GM19043 (cell line): ENCODE results near the gene DGKD.

ENCODE experiments used
- ATAC-seq: cut with Tn5 transposase; IDR thresholded peaks from one replicate; pipeline ENCODE4 v1.9.1; 2021; ENCODE audit warnings: low read depth; ENCODE audit not compliant: unreplicated experiment

Gene DGKD

GRCh38 chr2:233470839-233471238 is 116.5 kb downstream of the DGKD start:
- ATAC-seq: no peak

GRCh38 chr2:233471291-233472035 is 117.2 kb downstream of the DGKD start:
- ATAC-seq: no peak

- no peak for ATAC-seq
These were observed 119.1 kb downstream of the DGKD start for GRCh38 chr2:233473386-233473791.

- ATAC-seq: no peak
These were observed 119.6 kb downstream of the DGKD start for GRCh38 chr2:233473878-233474277.

GRCh38 chr2:233474308-233475160 is 120.2 kb downstream of the DGKD start:
- no peak for ATAC-seq

GRCh38 chr2:233476063-233476410 is 121.7 kb downstream of the DGKD start:
- no peak for ATAC-seq

GRCh38 chr2:233476651-233477547 is 122.6 kb downstream of the DGKD start:
- ATAC-seq: no peak

GRCh38 chr2:233477548-233478433 is 123.5 kb downstream of the DGKD start:
- no peak for ATAC-seq

GRCh38 chr2:233479616-233480489 is 125.6 kb downstream of the DGKD start:
- ATAC-seq: no peak

- ATAC-seq: no peak
These were observed 126.4 kb downstream of the DGKD start for GRCh38 chr2:233480490-233481202.

GRCh38 chr2:233481368-233482142 is 127.3 kb downstream of the DGKD start:
- no peak for ATAC-seq

- no peak for ATAC-seq
These were observed 128.3 kb downstream of the DGKD start for GRCh38 chr2:233482616-233483015.

- ATAC-seq: no peak
These were observed 131.4 kb downstream of the DGKD start for GRCh38 chr2:233485726-233486125.

GRCh38 chr2:233486357-233486756 is 132.1 kb downstream of the DGKD start:
- no peak for ATAC-seq

- ATAC-seq: no peak
These were observed 132.7 kb downstream of the DGKD start for GRCh38 chr2:233486778-233487552.

- ATAC-seq: no peak
These were observed 133.6 kb downstream of the DGKD start for GRCh38 chr2:233487748-233488345.
